Thyroid gland (tissue), 4 donors: ENCODE data around the gene S1PR1.

Source experiments
- POLR2A ChIP-seq, 2 donors: fragments of 450-650 bp; IDR thresholded peaks; one replicate each; pipeline ENCODE4 v1.6.1; 2017; ENCODE audit warnings: antibody characterized with exemption in 2 of 2, mild to moderate bottlenecking in 2 of 2, moderate library complexity in 1 of 2
- TF ChIP-seq, protein P1 (sequence below), 6 experiments: fragments of 200-600 bp in 3 of 6; fragments of 450-650 bp in 3 of 6; sonication (generic) in 3 of 6; IDR thresholded peaks; one replicate each; pipeline ENCODE4 v1.5.1; 2016 to 2019; ENCODE audit warnings: antibody characterized with exemption in 6 of 6, mild to moderate bottlenecking in 2 of 6, inconsistent platforms in 1 of 6, moderate library complexity in 1 of 6

DNA sequence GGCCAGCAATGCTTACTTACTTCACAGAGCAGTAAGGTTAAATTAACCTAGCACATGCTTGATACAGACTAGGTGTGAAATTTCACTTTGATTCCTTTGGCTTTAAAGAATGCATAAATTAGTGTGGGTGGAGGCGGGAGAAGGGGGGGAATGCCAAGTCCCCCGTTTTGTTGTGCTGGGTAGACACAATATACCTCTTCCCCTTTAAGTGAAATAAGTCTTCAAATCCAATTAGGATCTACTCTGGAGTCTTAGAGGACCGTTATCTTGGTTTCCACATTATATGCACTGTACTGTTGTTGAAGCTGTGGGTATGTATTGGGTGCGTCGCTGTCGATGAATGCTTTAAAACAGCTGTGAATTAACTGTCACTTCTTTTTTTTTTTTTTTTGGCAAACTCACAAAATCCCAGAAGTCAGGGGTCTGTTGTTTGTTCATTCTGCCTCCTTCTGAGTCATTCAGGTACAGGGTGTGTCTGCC is 1.6 kb upstream of the S1PR1 start:
- no peak for TF ChIP-seq POLR2A (IDR thresholded peaks at IDR 0.05)
- TF ChIP-seq, protein P1, sequence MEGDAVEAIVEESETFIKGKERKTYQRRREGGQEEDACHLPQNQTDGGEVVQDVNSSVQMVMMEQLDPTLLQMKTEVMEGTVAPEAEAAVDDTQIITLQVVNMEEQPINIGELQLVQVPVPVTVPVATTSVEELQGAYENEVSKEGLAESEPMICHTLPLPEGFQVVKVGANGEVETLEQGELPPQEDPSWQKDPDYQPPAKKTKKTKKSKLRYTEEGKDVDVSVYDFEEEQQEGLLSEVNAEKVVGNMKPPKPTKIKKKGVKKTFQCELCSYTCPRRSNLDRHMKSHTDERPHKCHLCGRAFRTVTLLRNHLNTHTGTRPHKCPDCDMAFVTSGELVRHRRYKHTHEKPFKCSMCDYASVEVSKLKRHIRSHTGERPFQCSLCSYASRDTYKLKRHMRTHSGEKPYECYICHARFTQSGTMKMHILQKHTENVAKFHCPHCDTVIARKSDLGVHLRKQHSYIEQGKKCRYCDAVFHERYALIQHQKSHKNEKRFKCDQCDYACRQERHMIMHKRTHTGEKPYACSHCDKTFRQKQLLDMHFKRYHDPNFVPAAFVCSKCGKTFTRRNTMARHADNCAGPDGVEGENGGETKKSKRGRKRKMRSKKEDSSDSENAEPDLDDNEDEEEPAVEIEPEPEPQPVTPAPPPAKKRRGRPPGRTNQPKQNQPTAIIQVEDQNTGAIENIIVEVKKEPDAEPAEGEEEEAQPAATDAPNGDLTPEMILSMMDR (IDR thresholded peaks at IDR 0.05) = no peak
